Measurements from ENCODE around the gene DDX25. TPM values are rescaled to one million over a fixed set of nuclear protein-coding genes. Genes with fewer than 3 reads are reported as not detected.
A peak's percentile ranks its signal among the peaks of the same experiment; 100 is the strongest.

Gene DDX25
- total RNA-seq, 3 donors from 2014 or later, result 0.05 to 0.54 TPM; not detected in 1

DNA sequence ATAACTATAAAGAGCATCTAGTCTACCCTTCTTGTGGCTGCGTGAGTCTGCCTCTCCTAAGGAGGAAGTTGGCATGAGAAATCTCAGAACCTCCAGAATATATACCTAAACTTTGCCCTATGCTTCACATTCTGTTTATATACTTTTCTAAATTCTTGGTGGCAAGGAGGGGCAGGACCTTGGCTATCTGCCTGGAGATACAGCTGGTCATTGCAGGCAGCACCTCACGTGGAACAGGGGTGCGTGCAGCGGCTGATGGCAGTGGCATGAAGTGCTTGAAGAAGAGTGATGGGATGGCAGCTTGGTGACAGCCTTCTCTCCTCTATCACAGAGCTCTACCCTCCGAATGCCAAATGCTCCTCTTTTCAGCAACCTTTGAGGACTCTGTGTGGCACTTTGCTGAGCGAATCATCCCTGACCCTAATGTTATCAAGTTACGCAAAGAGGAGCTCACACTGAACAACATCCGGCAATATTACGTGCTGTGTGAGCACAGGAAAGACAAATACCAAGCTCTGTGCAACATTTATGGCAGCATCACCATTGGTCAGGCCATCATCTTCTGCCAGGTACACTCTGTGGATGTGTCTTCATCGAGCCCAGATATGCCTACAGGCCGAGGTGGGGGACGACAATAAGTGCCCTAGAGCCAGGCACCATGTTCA, 12.5 kb downstream of the DDX25 start:
- Histone ChIP-seq H3K36me3 (ENCODE audit: low read depth) (no peaks in the 10 kb centered on the region), H3K4me3 (no peak overlapping the region), H3K9me3 (no peaks in the 10 kb centered on the region), H3K4me1 (ENCODE audit: low read depth) (peaks cover 21% of the 10 kb centered on the region)
- intact Hi-C loops (cut with DNase I, micrococcal nuclease), result no loop called here
- ATAC-seq (peak; percentile 91), DNase-seq (peak; percentile 75 to 86 (median 79))
- TF ChIP-seq, protein P1, sequence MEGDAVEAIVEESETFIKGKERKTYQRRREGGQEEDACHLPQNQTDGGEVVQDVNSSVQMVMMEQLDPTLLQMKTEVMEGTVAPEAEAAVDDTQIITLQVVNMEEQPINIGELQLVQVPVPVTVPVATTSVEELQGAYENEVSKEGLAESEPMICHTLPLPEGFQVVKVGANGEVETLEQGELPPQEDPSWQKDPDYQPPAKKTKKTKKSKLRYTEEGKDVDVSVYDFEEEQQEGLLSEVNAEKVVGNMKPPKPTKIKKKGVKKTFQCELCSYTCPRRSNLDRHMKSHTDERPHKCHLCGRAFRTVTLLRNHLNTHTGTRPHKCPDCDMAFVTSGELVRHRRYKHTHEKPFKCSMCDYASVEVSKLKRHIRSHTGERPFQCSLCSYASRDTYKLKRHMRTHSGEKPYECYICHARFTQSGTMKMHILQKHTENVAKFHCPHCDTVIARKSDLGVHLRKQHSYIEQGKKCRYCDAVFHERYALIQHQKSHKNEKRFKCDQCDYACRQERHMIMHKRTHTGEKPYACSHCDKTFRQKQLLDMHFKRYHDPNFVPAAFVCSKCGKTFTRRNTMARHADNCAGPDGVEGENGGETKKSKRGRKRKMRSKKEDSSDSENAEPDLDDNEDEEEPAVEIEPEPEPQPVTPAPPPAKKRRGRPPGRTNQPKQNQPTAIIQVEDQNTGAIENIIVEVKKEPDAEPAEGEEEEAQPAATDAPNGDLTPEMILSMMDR (IDR thresholded peaks at IDR 0.05), result no peak

DNA sequence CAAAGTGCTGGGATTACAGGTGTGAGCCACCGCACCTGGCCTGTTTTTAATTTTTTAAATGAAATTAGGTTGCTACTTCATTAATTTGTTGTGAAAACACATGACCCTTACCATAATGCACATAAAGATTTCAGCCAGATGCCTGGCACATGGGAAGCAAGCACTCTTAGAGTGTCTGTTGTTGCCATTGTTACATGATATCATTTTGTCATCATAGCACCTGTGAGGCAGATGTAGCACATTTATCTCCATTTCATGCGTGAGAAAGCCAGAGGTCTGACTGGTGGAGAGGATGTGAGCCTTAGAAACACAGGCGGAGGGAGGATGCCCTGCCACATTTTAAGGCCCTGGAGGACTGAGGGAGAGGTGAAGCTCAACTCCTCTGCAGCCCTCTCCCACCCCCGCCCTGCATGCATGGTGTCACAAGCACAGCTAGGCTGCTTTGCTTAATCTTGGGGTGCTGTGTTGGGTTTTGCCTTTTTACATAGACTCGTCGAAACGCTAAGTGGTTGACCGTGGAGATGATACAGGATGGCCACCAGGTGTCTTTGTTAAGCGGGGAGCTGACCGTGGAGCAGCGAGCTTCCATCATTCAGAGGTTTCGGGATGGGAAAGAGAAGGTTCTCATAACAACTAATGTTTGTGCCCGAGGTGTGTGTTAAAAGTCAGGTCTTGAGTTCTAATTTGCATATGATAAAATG, 14.0 kb downstream of the DDX25 start:
- ATAC-seq (no peak), DNase-seq (no peak)
- TF ChIP-seq, protein P1 (IDR thresholded peaks at IDR 0.05), result no peak
- Histone ChIP-seq H3K4me3 (no peak overlapping the region), H3K4me1 (ENCODE audit: low read depth) (peaks cover 21% of the 10 kb centered on the region), H3K36me3 (ENCODE audit: low read depth) (no peaks in the 10 kb centered on the region), H3K9me3 (no peaks in the 10 kb centered on the region)
- intact Hi-C loops (cut with DNase I, micrococcal nuclease), result no loop called here

DNA sequence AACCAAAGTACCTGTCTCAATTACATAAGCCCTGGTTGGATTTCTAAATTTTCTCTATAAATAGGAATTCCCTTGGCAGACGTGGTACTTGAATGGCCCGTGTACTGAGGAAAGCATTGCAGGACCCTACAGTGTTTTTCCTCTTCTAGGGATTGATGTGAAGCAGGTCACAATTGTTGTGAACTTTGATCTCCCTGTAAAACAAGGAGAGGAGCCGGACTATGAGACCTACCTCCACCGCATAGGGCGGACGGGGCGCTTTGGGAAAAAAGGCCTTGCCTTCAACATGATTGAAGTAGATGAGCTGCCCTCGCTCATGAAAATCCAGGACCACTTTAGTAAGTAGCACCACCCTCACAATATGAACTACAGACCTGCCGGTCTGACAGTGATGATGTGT, 16.7 kb downstream of the DDX25 start:
- no peaks in the 10 kb centered on the region for H3K9me3 ChIP-seq
- no peak for ATAC-seq
- no peak overlapping the region for H3K4me3 ChIP-seq
- DNase-seq, result peak in 2 of 3 donors; percentile 37 to 48
- TF ChIP-seq, protein P1 (IDR thresholded peaks at IDR 0.05), result no peak
- intact Hi-C loops (cut with DNase I, micrococcal nuclease), result loop anchor here (5.0 kb wide), 1 partner anchor 271 kb away; no protein-coding TSS in a partner anchor
- H3K36me3 ChIP-seq (ENCODE audit: low read depth), result no peaks in the 10 kb centered on the region
- H3K4me1 ChIP-seq (ENCODE audit: low read depth), result peaks cover 23% of the 10 kb centered on the region

DNA sequence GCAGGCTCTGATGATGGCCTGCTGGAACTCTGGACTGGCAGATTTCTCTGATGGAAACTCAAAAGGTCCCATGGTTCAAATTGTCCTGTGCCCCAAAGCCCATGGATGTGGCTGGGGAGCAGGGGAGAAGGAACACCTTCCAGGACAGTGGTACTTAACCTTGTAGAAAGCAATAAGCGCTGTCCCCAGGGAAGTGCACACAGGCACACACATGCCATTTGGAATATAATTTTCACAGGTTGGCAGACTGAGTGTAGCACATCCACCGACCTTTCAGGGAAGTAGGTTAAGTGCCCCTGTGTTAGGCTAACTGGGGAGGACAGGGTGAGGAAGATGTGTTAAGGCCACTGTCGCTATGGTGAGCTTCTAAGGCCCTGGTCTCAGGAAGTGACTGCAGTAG, 17.8 kb downstream of the DDX25 start:
- no peaks in the 10 kb centered on the region for H3K9me3 ChIP-seq
- DNase-seq (no peak), ATAC-seq (no peak)
- H3K4me1 ChIP-seq (ENCODE audit: low read depth), result peaks cover 12% of the 10 kb centered on the region
- H3K4me3 ChIP-seq, result no peak overlapping the region
- H3K36me3 ChIP-seq (ENCODE audit: low read depth), result no peaks in the 10 kb centered on the region
- TF ChIP-seq, protein P1 (IDR thresholded peaks at IDR 0.05), result no peak
- intact Hi-C loops (cut with DNase I, micrococcal nuclease), result loop anchor here (5.0 kb wide), 1 partner anchor 270 kb away; no protein-coding TSS in a partner anchor

DNA sequence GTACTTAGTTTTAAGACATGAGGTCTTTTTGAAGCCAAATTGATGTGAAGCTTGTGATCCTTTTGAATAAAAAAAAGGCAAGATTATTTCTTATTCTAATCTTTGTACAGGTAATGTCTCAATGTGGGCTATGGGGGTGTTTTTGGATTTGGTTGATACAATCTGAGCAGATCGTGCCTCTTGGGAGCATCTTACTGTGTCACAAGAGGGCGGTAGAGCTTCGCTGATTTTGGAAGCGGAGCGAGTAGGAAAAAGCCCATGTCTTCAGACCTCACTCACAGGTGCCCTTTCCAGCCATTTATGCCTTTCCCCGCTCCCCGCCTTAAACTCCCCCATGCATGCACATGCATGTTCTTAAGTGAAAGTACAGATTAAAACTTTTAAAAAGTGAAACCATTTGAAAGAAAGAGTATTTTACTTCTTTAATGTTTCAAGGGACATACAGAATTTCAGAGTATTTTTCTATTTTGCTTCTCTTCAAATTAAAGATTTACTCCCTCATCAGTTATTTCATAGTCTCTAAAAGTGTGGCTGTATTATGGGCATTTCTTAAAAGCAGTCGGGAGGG, 18.8 kb downstream of the DDX25 start:
- no peaks in the 10 kb centered on the region for H3K36me3 ChIP-seq (ENCODE audit: low read depth)
- peak in 2 of 3 donors; percentile 57 to 85 for DNase-seq
- no peaks in the 10 kb centered on the region for H3K9me3 ChIP-seq
- ATAC-seq, result peak; percentile 59
- H3K4me3 ChIP-seq, result no peak overlapping the region
- peaks cover 7% of the 10 kb centered on the region for H3K4me1 ChIP-seq (ENCODE audit: low read depth)
- TF ChIP-seq, protein P1 (IDR thresholded peaks at IDR 0.05), result peak; percentile 41
- intact Hi-C loops (cut with DNase I, micrococcal nuclease), result loop anchor here (5.0 kb wide), 1 partner anchor 269 kb away; no protein-coding TSS in a partner anchor

Measured in mucosa of descending colon (tissue), 3 donors.